GM19099 (cell line): Measurements from ENCODE around the gene SELENOM.

ENCODE experiments used
- POLR2A ChIP-seq: IDR thresholded peaks from 3 replicates; pipeline ENCODE4 v1.6.1; 2011; ENCODE audit warnings: low read depth; ENCODE audit not compliant: insufficient read length; ENCODE audit errors: extremely low read depth

Gene SELENOM

GRCh38 chr22:31103111-31103510 lies 4.3 kb downstream of the SELENOM start:
- no peak for TF ChIP-seq POLR2A

GRCh38 chr22:31102441-31103081 lies 4.8 kb downstream of the SELENOM start:
- TF ChIP-seq POLR2A = no peak

GRCh38 chr22:31100762-31101525 lies 6.4 kb downstream of the SELENOM start:
- TF ChIP-seq POLR2A = no peak

- no peak for TF ChIP-seq POLR2A
These were observed 7.3 kb downstream of the SELENOM start for GRCh38 chr22:31099841-31100761.

- TF ChIP-seq POLR2A = no peak
These were observed 8.0 kb downstream of the SELENOM start for GRCh38 chr22:31099386-31099785.

- TF ChIP-seq POLR2A = no peak
These were observed 8.7 kb downstream of the SELENOM start for GRCh38 chr22:31098632-31099110.

GRCh38 chr22:31097941-31098631 lies 9.3 kb downstream of the SELENOM start:
- no peak for TF ChIP-seq POLR2A

- no peak for TF ChIP-seq POLR2A
These were observed 10.6 kb downstream of the SELENOM start for GRCh38 chr22:31096657-31097279.

- TF ChIP-seq POLR2A = no peak
These were observed 11.6 kb downstream of the SELENOM start for GRCh38 chr22:31095637-31096249.

- TF ChIP-seq POLR2A = no peak
These were observed 12.6 kb downstream of the SELENOM start for GRCh38 chr22:31094741-31095140.

- TF ChIP-seq POLR2A = no peak
These were observed 13.3 kb downstream of the SELENOM start for GRCh38 chr22:31094021-31094551.

- no peak for TF ChIP-seq POLR2A
These were observed 14.1 kb downstream of the SELENOM start for GRCh38 chr22:31093086-31093850.

GRCh38 chr22:31092161-31092560 lies 15.2 kb downstream of the SELENOM start:
- no peak for TF ChIP-seq POLR2A
